ENCODE results near the gene OBSCN.
"Not testable (repeated sequence)": the region's sequence is repeated elsewhere in the genome, so short reads cannot be mapped to it uniquely, and the experiment has no call there.

OBSCN gene

DNA sequence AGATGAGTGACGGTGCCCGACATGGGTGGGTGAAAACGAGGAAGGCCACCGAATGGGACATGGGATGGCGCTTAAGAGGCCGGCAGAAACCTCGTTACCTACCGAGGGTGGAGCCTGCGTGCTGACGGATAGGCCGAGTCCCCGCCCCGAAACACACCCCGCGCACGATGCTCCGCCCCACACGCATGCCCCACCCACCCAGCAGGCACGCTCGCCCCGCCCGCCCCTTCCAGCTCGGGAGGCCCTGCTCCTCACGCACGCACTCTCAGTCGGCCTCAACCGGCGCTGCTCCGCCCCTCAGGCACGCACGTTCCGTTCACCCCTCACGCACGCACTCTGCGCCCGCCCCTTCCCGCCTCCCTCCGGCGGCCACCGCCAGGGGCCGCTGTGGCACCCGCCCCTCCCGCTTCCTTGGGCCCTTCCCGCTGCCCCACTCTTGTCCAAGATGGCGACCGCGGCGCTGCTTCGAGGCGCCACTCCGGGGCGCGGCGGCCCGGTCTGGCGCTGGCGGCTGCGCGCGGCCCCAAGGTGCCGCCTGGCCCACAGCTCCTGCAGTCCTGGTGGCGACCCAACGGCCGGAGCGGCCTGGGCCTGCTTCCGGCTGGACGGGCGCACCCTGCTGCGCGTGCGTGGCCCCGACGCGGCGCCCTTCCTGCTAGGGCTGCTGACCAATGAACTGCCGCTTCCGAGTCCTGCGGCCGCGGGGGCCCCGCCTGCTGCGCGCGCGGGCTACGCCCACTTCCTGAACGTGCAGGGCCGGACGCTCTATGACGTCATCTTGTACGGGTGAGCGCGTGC, 42.3 kb upstream of the OBSCN start, which contains the start of gene IBA57:
IBA57 (plus strand) TSS at position 433 of the 798 bp plus-strand sequence; CDS start at position 446, 13 bp downstream.
- peaks cover 8% of the 10 kb centered on the region for H3K4me1 ChIP-seq (ENCODE audit: insufficient read depth, low read length)
- peaks cover 5% of the 10 kb centered on the region for H3K36me3 ChIP-seq (ENCODE audit: insufficient read depth, low read length)
- H3K27me3 ChIP-seq (ENCODE audit: insufficient read depth, low read length) = no peaks in the 10 kb centered on the region
- H3K9me3 ChIP-seq (ENCODE audit: low read length) = no peaks in the 10 kb centered on the region
- H3K4me3 ChIP-seq (ENCODE audit: low read length) = peak within 1 kb of the TSS; percentile 73
- H2AFZ ChIP-seq (ENCODE audit: low read depth, low read length) = peak within 1 kb of the TSS; percentile 23

DNA sequence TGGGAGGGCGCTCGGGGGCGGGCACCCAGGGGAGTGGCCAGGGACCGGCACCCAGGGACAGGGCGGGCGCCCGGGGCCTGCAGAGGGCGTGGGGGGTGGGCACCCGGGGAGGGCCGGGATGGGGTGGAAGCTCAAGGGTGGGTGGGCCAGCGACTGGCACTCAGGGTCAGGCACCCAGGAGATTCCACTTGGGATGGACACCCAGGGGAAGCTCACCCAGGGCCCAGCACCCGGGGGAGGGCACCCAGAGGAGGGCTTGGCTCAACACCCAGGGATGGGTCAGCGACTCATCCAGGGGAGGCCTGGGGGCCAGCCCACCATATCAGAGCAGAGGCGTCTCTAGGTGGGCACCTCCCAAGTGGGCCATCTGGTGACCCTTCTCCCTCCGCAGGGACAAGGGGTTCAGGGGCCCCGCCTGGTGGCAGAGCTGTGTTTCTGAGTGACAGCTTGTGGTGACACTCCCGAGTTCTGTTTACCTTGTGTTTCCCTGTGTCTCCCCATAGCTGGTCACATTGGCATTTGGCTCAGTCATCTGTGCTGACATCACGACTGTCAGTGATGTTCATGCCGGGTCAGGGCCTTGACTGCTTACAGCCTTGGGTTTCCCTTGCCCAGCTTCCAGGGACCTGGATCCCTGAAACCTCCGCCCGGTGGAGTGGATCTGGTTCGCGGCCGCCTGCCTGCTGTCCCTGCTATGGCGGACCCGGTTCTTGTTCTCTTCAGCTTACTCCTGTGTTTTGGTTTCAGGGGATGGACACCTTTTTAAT, 41.5 kb upstream of the OBSCN start:
- Histone ChIP-seq H3K9me3 (ENCODE audit: low read length) (no peaks in the 10 kb centered on the region), H2AFZ (ENCODE audit: low read depth, low read length) (peak overlapping the region; percentile 23), H3K27me3 (ENCODE audit: insufficient read depth, low read length) (no peaks in the 10 kb centered on the region), H3K4me3 (ENCODE audit: low read length) (peak overlapping the region; percentile 72), H3K36me3 (ENCODE audit: insufficient read depth, low read length) (peaks cover 5% of the 10 kb centered on the region), H3K4me1 (ENCODE audit: insufficient read depth, low read length) (peaks cover 8% of the 10 kb centered on the region)

DNA sequence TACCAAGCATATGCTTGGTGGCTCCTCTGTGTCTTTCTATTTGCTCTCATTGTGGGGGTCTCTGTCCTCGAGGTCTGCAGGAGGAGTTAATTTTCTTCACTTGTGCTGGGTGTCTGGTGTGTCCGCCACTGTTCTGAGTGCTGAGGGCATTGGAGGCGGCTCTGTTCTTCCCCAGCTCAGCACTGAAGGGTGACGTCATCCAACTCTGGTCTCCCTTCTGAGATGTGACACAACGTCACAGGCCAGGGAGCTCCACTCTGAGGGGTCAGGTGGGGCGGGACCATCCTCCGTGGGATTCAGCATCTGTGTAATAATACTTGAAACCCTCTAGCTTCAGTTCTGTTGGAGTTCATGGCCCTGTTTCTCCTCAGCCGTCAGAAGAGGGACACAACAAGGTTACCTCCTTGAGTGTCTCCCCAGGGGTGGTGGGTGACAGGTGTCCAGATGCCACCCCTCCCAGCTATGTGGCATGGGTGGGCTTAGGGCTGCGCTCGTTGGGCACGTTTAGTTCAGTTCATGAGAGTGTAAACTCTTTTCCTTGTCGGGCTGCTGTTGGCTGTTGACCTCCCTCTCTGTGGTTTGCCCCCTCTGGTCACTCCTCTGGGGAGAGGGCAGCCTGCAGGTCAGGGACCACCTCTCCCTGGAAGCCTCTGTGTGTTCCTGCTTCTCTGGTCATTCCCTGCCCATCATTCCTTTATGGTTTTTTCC, 39.1 kb upstream of the OBSCN start:
- Histone ChIP-seq H2AFZ (ENCODE audit: low read depth, low read length) (no peak overlapping the region), H3K4me3 (ENCODE audit: low read length) (no peak overlapping the region), H3K36me3 (ENCODE audit: insufficient read depth, low read length) (peaks cover 5% of the 10 kb centered on the region), H3K27me3 (ENCODE audit: insufficient read depth, low read length) (no peaks in the 10 kb centered on the region), H3K4me1 (ENCODE audit: insufficient read depth, low read length) (peaks cover 8% of the 10 kb centered on the region), H3K9me3 (ENCODE audit: low read length) (no peaks in the 10 kb centered on the region)

DNA sequence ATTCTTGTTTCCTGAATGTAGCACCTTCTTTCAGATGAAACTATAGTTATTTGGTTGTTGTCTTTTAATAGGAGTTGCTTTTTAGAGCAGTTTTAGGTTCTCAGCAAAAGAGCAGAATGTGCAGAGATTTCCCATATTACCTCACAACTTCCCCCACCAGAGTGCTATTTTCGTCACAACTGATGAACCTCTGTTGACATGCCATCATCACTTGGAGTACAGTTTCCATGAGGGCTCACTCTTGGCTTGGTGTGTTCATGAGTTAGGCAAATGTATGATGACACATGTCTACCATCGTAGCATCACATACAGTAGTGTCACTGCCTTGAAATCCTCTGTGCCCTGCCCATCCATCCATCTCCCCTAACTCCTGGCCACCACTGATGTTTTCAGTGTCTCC, 38.5 kb upstream of the OBSCN start:
- peaks cover 5% of the 10 kb centered on the region for H3K36me3 ChIP-seq (ENCODE audit: insufficient read depth, low read length)
- no peaks in the 10 kb centered on the region for H3K9me3 ChIP-seq (ENCODE audit: low read length)
- no peak overlapping the region for H2AFZ ChIP-seq (ENCODE audit: low read depth, low read length)
- H3K4me3 ChIP-seq (ENCODE audit: low read length) = no peak overlapping the region
- peaks cover 8% of the 10 kb centered on the region for H3K4me1 ChIP-seq (ENCODE audit: insufficient read depth, low read length)
- H3K27me3 ChIP-seq (ENCODE audit: insufficient read depth, low read length) = no peaks in the 10 kb centered on the region

DNA sequence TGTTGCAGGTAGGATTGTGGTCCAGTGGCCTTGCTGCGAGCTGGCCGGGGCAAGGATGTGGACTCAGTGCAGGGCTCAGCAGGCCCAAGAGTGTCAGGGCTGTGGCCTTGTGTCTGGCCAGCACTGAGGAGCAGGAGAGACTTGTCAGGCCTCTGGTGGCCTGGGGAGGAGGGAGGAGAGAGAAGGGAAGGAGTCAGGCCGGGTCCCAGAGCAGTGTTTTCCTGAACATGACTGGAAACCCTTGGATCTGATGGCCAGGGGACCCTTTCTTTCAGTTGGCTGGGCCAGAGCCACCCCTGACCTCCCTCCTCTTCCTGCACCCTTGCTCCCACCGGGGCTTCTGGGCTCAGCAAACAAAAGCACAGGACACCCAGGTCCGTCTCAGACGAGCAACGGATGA, 37.2 kb upstream of the OBSCN start:
- no peaks in the 10 kb centered on the region for H3K27me3 ChIP-seq (ENCODE audit: insufficient read depth, low read length)
- H2AFZ ChIP-seq (ENCODE audit: low read depth, low read length) = no peak overlapping the region
- peaks cover 13% of the 10 kb centered on the region for H3K36me3 ChIP-seq (ENCODE audit: insufficient read depth, low read length)

DNA sequence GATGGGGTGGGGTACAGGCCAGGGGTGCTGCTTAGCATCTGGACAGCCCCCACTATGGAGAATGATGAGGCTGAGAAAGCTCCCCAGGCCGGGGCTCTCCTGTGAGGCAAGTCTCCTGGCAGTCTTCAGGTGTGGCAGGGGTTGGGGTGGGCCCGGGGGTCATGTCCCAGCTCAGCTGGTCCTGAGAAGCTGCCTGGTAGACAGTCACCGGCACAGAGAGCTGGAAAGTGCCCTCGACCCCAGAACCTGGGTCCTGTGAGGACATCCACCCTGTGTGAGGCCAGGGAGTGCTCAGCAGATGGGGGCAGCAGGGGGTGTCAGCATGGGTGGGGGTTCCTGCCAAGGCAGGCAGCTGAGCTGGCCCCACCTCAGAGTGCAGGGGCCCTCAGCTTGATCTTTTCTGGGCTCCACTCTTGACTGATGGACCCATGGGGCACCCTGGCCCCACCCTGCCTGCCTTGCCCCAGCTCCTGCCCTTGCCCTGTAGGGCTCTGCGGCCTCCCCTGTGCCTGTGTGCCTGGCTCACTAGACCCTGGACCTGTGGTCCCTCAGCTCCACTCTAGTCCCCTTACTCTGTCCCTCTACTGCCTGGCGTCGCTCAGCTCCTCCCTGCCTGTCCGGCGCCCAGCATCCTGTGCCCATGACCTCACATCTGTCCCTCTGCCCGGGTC, 36.5 kb upstream of the OBSCN start:
- Histone ChIP-seq H3K36me3 (ENCODE audit: insufficient read depth, low read length) (peaks cover 13% of the 10 kb centered on the region), H3K4me3 (ENCODE audit: low read length) (no peak overlapping the region), H3K9me3 (ENCODE audit: low read length) (no peaks in the 10 kb centered on the region)

More for the DNA sequence above, 37.2 kb upstream of the OBSCN start:
- Histone ChIP-seq H3K4me1 (ENCODE audit: insufficient read depth, low read length) (peaks cover 6% of the 10 kb centered on the region), H3K9me3 (ENCODE audit: low read length) (no peaks in the 10 kb centered on the region), H3K4me3 (ENCODE audit: low read length) (no peak overlapping the region)

DNA sequence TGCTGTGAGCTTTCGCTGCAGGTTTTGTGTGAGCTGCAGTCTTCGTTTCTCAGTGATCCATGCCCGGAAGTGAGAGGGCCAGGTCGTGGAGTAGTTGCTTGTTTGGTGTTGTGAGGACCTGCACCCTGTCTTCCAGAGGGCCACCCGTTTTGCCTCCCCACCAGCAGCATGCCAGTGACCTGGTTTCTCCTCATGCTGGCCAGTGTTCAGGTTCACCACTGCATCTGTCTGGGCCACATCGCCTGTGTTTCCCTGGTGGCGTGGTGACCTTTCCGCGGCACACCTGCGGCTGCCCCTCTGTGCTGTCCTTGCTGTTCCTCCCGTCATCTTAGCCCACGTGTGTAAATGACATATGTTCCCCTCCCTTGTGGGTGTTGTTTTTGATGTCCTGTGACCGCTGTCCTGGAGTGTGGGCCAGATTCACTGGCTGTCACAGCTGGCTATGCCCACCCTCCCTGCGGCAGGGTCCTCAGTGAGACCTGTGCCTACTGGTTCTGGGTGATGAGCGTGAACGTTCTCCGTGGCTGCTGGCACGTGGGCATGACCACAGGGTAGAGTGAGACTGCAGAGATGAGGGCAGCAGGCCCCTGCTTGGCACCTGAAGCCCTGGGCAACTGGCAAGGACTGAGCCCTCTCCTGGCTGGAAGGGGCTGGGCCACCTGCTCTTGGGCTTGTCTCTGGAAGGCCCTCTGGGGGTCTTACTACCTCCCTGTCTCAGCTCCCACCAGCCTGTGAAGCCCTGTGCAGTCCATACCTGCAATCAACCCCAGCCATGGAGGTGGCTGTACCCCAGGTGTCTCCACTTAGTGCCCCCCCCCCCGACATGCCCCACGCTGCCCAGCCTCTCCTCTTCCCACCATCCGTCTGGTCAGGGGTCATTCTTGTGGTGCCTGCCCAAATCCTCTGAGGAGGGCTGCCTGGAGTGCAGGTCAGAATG, 35.0 kb upstream of the OBSCN start:
- Histone ChIP-seq H3K36me3 (ENCODE audit: insufficient read depth, low read length) (peaks cover 19% of the 10 kb centered on the region), H3K4me1 (ENCODE audit: insufficient read depth, low read length) (no peaks in the 10 kb centered on the region), H3K9me3 (ENCODE audit: low read length) (no peaks in the 10 kb centered on the region), H3K4me3 (ENCODE audit: low read length) (no peak overlapping the region), H2AFZ (ENCODE audit: low read depth, low read length) (no peak overlapping the region), H3K27me3 (ENCODE audit: insufficient read depth, low read length) (no peaks in the 10 kb centered on the region)

More for the DNA sequence above, 36.5 kb upstream of the OBSCN start:
- H3K4me1 ChIP-seq (ENCODE audit: insufficient read depth, low read length) = peaks cover 6% of the 10 kb centered on the region
- no peaks in the 10 kb centered on the region for H3K27me3 ChIP-seq (ENCODE audit: insufficient read depth, low read length)
- no peak overlapping the region for H2AFZ ChIP-seq (ENCODE audit: low read depth, low read length)

DNA sequence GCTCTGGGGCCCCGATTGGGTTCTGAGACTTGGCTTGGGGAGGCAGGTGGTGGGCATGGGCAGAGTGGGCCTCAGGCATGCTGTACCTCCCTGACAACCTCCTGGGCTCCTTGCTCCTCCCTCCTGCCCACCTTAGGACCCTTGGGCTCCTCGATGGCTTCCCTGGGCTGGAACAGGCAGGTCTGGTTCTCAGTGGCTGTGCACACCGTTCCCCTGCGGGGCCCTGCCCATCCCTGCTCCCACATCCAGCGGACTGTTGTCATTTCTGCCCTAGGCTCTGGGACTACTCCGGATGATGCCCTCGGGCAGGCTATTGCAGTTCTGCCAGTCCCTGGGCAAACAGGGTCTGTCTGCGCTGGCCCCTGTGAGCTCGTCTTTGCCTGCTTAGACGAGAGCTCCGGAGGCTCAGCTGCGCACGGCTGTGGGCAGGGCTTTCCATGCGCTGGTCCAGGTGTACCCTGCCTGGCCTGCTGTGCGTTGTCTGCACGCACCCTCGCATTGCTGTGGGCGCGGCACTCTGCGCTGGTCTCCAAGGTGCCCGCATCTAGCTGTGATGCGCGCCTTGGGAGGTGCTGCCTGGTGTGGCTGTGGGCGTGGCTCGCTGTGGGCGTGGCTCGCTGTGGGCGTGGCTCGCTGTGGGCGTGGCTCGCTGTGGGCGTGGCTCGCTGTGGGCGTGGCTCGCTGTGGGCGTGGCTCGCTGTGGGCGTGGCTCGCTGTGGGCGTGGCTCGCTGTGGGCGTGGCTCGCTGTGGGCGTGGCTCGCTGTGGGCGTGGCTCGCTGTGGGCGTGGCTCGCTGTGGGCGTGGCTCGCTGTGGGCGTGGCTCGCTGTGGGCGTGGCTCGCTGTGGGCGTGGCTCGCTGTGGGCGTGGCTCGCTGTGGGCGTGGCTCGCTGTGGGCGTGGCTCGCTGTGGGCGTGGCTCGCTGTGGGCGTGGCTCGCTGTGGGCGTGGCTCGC, 34.0 kb upstream of the OBSCN start:
- not testable (repeated sequence) for H2AFZ ChIP-seq (ENCODE audit: low read depth, low read length); H3K27me3 ChIP-seq (ENCODE audit: insufficient read depth, low read length); H3K9me3 ChIP-seq (ENCODE audit: low read length); H3K4me1 ChIP-seq (ENCODE audit: insufficient read depth, low read length); H3K4me3 ChIP-seq (ENCODE audit: low read length)
- H3K36me3 ChIP-seq (ENCODE audit: insufficient read depth, low read length) = peaks cover 15% of the 10 kb centered on the region

DNA sequence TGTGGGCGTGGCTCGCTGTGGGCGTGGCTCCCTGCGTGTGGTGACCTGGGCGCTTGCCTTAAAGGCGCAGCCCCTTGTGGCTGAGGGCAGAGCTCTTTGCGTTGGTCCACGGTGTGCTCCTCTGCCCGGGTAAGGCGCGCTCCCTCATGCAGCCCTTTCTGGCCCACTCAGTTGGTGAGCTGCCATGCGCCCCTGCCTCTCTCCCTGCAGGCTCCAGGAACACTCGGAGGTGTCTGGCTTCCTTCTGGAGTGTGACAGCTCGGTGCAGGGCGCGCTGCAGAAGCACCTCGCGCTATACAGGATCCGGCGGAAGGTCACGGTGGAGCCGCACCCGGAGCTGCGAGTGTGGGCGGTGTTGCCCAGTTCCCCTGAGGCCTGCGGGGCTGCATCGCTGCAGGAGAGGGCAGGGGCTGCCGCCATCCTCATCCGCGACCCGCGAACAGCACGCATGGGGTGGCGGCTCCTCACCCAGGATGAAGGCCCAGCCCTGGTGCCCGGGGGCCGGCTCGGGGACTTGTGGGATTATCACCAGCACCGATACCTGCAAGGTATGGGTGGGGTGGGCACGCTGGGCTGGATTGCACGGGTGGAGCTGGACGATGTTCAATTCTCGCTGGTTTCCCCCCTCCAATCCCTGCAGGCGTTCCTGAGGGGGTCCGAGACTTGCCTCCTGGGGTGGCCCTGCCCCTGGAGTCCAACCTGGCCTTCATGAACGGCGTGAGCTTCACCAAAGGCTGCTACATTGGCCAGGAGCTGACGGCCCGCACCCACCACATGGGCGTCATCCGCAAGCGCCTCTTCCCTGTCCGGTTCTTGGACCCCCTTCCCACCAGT, 33.1 kb upstream of the OBSCN start:
- H3K9me3 ChIP-seq (ENCODE audit: low read length) = no peaks in the 10 kb centered on the region
- H3K36me3 ChIP-seq (ENCODE audit: insufficient read depth, low read length) = peaks cover 14% of the 10 kb centered on the region
- no peak overlapping the region for H2AFZ ChIP-seq (ENCODE audit: low read depth, low read length)
- H3K4me1 ChIP-seq (ENCODE audit: insufficient read depth, low read length) = no peaks in the 10 kb centered on the region
- no peak overlapping the region for H3K4me3 ChIP-seq (ENCODE audit: low read length)
- no peaks in the 10 kb centered on the region for H3K27me3 ChIP-seq (ENCODE audit: insufficient read depth, low read length)

DNA sequence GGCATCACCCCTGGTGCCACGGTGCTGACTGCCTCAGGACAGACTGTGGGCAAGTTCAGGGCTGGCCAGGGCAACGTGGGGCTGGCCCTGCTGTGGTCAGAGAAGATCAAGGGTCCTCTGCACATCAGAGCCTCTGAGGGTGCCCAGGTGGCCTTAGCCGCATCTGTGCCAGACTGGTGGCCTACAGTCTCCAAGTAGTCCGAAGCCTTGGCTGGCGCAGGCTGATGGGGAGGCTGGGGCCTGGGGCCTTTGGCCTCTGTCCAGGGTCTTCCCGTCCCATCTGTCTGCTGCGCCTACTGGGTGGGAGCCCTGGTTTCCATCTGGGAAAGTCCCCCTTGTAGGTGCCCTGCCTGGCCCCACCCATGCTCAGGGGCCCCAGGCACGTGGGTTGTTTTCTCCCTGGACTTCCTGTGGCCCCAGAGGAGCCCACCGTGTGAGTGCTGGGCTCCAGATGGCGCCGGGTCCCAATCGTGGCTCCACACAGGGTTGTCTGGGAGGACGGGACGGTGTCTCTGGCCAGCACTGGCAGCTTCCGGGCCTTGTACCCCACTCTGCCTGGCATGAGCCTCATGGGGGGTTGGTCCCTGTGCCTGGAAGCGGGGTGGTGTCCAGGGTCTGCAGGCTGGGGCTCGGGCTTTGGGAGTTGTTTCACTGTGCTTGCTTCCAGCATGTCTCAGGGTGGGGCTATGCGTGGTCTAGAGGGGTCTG, 32.4 kb upstream of the OBSCN start:
- Histone ChIP-seq H2AFZ (ENCODE audit: low read depth, low read length) (no peak overlapping the region), H3K4me1 (ENCODE audit: insufficient read depth, low read length) (no peaks in the 10 kb centered on the region), H3K9me3 (ENCODE audit: low read length) (peaks cover 3% of the 10 kb centered on the region), H3K27me3 (ENCODE audit: insufficient read depth, low read length) (no peaks in the 10 kb centered on the region), H3K4me3 (ENCODE audit: low read length) (no peak overlapping the region), H3K36me3 (ENCODE audit: insufficient read depth, low read length) (peaks cover 14% of the 10 kb centered on the region)

Data from neuron (in vitro differentiated cells).